Measurements from ENCODE around the gene XYLB. TPM values are rescaled to one million over a fixed set of nuclear protein-coding genes. Genes with fewer than 3 reads are reported as not detected.

Gene XYLB
- total RNA-seq, 1 donor = 4.3 TPM

DNA sequence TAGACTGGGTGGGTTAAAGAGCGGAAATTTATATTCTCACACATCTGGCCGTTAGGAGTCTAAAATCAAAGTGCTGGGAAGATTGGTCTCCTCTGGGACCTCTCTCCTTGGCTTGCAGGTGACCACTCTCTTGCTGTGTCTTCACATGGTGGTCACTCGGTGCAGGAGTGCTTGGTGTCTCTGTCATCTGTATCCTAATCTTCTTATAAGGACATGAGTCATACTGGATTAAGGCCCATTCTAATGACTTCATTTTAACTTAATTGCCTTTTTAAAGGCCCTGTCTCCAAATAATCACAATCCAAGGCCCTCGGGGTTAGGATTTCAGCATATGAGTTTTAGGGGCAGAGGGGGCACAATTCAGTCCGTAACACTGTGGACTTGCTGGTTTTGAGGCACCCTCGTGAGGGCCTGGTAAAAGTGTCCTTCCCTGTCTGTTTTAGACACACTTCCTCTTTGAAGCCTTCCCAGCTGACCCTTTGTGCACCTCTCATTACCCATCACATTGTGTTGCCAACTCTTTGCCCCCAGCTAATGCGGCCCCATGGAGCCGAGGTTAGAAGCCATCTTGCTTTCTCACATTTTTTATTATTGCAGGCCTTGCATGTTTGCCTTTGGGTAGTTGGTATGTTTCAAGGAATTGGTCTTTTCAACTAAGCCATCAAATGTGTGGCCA is 3.2 kb downstream of the XYLB start:
- TF ChIP-seq, protein P1, sequence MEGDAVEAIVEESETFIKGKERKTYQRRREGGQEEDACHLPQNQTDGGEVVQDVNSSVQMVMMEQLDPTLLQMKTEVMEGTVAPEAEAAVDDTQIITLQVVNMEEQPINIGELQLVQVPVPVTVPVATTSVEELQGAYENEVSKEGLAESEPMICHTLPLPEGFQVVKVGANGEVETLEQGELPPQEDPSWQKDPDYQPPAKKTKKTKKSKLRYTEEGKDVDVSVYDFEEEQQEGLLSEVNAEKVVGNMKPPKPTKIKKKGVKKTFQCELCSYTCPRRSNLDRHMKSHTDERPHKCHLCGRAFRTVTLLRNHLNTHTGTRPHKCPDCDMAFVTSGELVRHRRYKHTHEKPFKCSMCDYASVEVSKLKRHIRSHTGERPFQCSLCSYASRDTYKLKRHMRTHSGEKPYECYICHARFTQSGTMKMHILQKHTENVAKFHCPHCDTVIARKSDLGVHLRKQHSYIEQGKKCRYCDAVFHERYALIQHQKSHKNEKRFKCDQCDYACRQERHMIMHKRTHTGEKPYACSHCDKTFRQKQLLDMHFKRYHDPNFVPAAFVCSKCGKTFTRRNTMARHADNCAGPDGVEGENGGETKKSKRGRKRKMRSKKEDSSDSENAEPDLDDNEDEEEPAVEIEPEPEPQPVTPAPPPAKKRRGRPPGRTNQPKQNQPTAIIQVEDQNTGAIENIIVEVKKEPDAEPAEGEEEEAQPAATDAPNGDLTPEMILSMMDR (IDR thresholded peaks at IDR 0.05; ENCODE audit: insufficient read depth, low read depth, low read length) = no peak
- H3K4me3 ChIP-seq (ENCODE audit: low read depth, low read length) = no peak overlapping the region
- DNase-seq (ENCODE audit: low read depth) = peak; percentile 16

DNA sequence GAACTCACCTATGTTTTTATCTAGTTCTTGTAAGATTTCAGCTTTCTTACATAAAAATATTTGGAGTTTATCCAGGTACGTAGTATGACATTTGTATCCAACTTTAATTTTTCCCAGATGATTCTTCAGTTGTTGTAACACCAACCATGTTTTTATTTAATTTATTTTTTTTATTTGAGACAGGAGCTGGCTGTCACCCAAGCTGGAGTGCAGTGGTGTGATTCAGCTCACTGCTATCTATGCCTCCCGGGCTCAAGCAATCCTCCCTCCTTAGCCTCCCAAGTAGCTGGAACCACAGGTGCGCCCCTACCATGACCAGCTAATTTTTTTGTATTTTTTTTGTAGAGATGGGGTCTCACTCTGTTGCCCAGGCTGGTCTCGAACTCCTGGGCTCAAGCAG is 6.6 kb downstream of the XYLB start:
- no peak overlapping the region for H3K4me3 ChIP-seq (ENCODE audit: low read depth, low read length)
- peak; percentile 37 for DNase-seq (ENCODE audit: low read depth)
- TF ChIP-seq, protein P1 (IDR thresholded peaks at IDR 0.05; ENCODE audit: insufficient read depth, low read depth, low read length) = no peak

DNA sequence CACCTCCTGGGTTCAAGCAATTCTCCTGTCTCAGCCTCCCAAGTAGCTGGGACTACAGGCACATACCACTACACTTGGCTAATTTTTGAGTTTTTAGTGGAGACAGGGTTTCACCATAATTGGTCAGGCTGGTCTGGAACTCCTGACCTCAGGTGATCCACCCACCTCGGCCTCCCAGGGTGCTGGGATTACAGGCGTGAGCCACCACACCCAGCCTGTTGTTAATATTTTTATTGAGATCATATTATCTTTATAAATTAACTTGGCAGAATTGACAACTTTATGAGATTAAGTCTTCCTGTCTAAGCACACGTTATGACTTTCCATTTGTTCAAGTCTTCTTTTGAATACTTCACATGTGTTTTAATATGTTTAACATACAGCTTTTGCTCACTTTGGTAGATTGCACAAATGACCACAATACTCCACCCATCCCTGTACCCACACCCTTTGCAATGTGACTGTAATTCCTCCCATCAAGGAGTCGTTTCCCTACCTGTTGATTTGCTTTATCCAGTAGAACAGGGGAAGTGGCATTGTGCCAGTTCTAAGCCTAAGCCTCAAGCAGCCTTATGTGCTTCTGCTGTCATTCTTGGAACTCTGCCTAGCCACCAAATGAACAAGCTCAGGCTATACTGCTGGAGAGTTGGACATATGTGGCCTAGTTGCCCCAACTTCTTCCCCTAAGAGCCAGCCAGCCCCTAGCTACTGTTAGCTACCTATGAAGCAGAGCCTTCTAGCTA is 8.2 kb downstream of the XYLB start:
- peak; percentile 49 for DNase-seq (ENCODE audit: low read depth)
- H3K4me3 ChIP-seq (ENCODE audit: low read depth, low read length) = no peak overlapping the region
- TF ChIP-seq, protein P1 (IDR thresholded peaks at IDR 0.05; ENCODE audit: insufficient read depth, low read depth, low read length) = no peak

DNA sequence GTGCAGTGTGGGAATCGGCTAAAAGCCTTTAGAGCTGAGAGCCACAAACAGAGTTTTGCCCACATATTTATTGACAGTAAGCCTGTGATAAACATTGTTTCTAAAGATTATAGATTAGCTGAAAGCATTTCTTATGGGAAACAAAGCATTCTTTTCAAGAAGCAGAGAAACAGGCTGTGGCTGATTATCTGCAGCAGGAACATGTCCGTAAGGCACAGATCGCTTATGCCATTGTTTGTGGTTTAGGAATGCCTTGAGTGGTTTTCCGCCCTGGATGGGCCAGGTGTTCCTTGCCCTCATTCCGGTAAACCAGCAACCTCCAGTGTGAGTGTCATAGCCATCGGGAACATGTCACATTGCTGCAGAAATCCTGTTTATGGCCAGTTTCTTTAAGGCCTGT is 12.5 kb downstream of the XYLB start:
- TF ChIP-seq, protein P1 (IDR thresholded peaks at IDR 0.05; ENCODE audit: insufficient read depth, low read depth, low read length) = no peak
- DNase-seq (ENCODE audit: low read depth) = no peak
- H3K4me3 ChIP-seq (ENCODE audit: low read depth, low read length) = no peak overlapping the region

DNA sequence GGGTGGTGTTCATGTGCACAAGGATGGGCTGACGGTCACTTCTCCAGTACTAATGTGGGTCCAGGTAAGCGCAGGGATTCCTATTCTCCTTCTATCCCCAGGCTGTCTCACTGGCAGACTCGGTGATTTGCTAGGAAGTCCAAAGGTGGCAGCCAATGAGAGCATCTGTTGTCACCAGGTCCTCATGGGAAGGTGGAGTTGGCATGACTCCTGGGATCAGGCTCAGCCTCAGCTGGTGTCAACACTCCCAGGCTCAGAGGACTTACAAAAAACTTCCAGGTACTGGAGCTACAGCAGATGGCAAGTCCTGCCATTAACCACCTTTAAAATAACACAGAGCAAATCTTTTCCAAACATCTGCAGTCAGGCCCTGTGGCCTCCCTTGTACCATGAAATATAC is 13.8 kb downstream of the XYLB start:
- DNase-seq (ENCODE audit: low read depth) = no peak
- no peak overlapping the region for H3K4me3 ChIP-seq (ENCODE audit: low read depth, low read length)
- TF ChIP-seq, protein P1 (IDR thresholded peaks at IDR 0.05; ENCODE audit: insufficient read depth, low read depth, low read length) = no peak

DNA sequence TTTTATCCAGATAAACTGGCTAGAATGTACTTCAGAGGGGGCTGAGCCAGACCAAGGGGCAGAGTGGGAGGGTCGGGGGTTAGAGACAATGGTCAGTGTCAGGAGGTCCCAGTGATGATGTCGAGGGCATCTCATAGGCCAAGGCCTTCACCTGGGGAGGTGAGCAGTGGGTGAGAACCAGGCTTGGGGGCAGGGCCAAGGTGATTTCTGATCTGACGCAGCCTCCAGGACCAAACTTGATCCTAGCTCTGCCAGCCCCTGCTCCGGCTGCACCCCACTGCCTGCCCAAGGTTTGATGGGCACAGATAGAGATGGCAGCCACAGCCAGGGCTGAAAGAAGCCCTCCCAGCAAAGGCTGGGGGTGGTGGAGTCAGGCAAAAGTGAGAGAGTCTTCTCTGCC is 14.9 kb downstream of the XYLB start:
- no peak for DNase-seq (ENCODE audit: low read depth)
- TF ChIP-seq, protein P1 (IDR thresholded peaks at IDR 0.05; ENCODE audit: insufficient read depth, low read depth, low read length) = no peak
- H3K4me3 ChIP-seq (ENCODE audit: low read depth, low read length) = no peak overlapping the region

Data from fibroblast of villous mesenchyme (primary cell).